Measurements from ENCODE around the gene CAPN9. TPM values are rescaled to one million over a fixed set of nuclear protein-coding genes. Genes with fewer than 3 reads are reported as not detected.

CAPN9 gene
- total RNA-seq, 6 experiments from 2014 or later: not detected

GRCh38 chr1:230781131-230781530 is 33.9 kb downstream of the CAPN9 start:
- no peak for TF ChIP-seq POLR2A (IDR thresholded peaks at IDR 0.05)
- no peak for TF ChIP-seq CTCF (IDR thresholded peaks at IDR 0.05)
- Histone ChIP-seq H3K27ac (no peak overlapping the region), H3K9me3 (no peaks in the 10 kb centered on the region), H3K27me3 (no peaks in the 10 kb centered on the region), H3K36me3 (no peaks in the 10 kb centered on the region), H3K4me1 (no peaks in the 10 kb centered on the region), H3K4me3 (no peak overlapping the region)
- intact Hi-C loops (cut with DNase I): no loop called here
- no peak for DNase-seq
- ATAC-seq: no peak
- WGBS (ENCODE audit: insufficient coverage, low coverage, low lambda C conversion rate, missing lambda C conversion rate): 72% methylated on average over 2 of the region's 3 CpGs

- H3K4me1 ChIP-seq: no peaks in the 10 kb centered on the region
- no peak overlapping the region for H3K4me3 ChIP-seq
- no peaks in the 10 kb centered on the region for H3K27me3 ChIP-seq
- no peak overlapping the region for H3K27ac ChIP-seq
- DNase-seq (no peak), ATAC-seq (no peak)
- no peaks in the 10 kb centered on the region for H3K9me3 ChIP-seq
- intact Hi-C loops (cut with DNase I): no loop called here
- H3K36me3 ChIP-seq: no peaks in the 10 kb centered on the region
- TF ChIP-seq POLR2A (IDR thresholded peaks at IDR 0.05) (no peak), CTCF (IDR thresholded peaks at IDR 0.05) (no peak)
- WGBS (ENCODE audit: insufficient coverage, low coverage, low lambda C conversion rate, missing lambda C conversion rate): 74% methylated on average over 3 of the region's 3 CpGs
These were observed 34.4 kb downstream of the CAPN9 start for GRCh38 chr1:230781594-230781993.

GRCh38 chr1:230784163-230784562 is 37.0 kb downstream of the CAPN9 start:
- no peaks in the 10 kb centered on the region for H3K9me3 ChIP-seq
- H3K4me1 ChIP-seq: no peaks in the 10 kb centered on the region
- DNase-seq (no peak), ATAC-seq (no peak)
- TF ChIP-seq CTCF (IDR thresholded peaks at IDR 0.05) (no peak), POLR2A (IDR thresholded peaks at IDR 0.05) (no peak)
- no peak overlapping the region for H3K4me3 ChIP-seq
- no peaks in the 10 kb centered on the region for H3K36me3 ChIP-seq
- no peak overlapping the region for H3K27ac ChIP-seq
- WGBS (ENCODE audit: insufficient coverage, low coverage, low lambda C conversion rate, missing lambda C conversion rate): 92% methylated on average over 1 of the region's 2 CpGs
- intact Hi-C loops (cut with DNase I): no loop called here
- no peaks in the 10 kb centered on the region for H3K27me3 ChIP-seq

GRCh38 chr1:230785636-230786384 is 38.6 kb downstream of the CAPN9 start:
- no peak for TF ChIP-seq CTCF (IDR thresholded peaks at IDR 0.05)
- TF ChIP-seq POLR2A (IDR thresholded peaks at IDR 0.05): no peak
- Histone ChIP-seq H3K36me3 (no peaks in the 10 kb centered on the region), H3K27me3 (no peaks in the 10 kb centered on the region), H3K9me3 (no peaks in the 10 kb centered on the region), H3K4me3 (no peak overlapping the region), H3K27ac (no peak overlapping the region), H3K4me1 (no peaks in the 10 kb centered on the region)
- intact Hi-C loops (cut with DNase I): no loop called here
- WGBS (ENCODE audit: insufficient coverage, low coverage, low lambda C conversion rate, missing lambda C conversion rate): 53% methylated on average over 2 of the region's 2 CpGs
- DNase-seq (no peak), ATAC-seq (no peak)
